Astrocyte (in vitro differentiated cells and primary cell): Measurements from ENCODE around the gene HOXA1.

Experiments
- EZH2 ChIP-seq: IDR thresholded peaks from 2 replicates; pipeline ENCODE4 v1.6.1; 2012; ENCODE audit warnings: mild to moderate bottlenecking, low read length, inconsistent platforms; ENCODE audit not compliant: insufficient read depth
- TF ChIP-seq, protein P1 (sequence below): IDR thresholded peaks from 2 replicates; pipeline ENCODE4 v1.5.1; 2011; ENCODE audit warnings: low read depth, mild to moderate bottlenecking, inconsistent platforms, low read length, moderate library complexity; ENCODE audit not compliant: insufficient read depth

DNA sequence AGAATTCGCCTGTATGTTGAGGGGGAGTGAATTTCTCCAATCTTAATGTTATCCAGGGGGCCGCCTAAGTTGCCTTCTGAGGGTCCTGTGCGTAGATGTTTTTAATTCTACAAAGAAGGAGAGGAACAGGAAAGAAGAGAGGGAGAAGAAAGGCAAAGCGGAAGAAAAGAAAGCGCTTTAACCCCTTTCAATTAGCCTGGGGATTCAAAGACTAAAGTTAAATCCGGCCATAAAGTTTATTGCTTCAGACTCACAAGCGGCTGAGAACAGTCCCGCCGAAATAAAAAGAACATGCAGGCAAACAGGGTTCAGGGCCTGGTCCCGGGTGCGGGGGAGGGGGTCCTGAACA, 43.2 kb upstream of the HOXA1 start:
- TF ChIP-seq, protein P1, sequence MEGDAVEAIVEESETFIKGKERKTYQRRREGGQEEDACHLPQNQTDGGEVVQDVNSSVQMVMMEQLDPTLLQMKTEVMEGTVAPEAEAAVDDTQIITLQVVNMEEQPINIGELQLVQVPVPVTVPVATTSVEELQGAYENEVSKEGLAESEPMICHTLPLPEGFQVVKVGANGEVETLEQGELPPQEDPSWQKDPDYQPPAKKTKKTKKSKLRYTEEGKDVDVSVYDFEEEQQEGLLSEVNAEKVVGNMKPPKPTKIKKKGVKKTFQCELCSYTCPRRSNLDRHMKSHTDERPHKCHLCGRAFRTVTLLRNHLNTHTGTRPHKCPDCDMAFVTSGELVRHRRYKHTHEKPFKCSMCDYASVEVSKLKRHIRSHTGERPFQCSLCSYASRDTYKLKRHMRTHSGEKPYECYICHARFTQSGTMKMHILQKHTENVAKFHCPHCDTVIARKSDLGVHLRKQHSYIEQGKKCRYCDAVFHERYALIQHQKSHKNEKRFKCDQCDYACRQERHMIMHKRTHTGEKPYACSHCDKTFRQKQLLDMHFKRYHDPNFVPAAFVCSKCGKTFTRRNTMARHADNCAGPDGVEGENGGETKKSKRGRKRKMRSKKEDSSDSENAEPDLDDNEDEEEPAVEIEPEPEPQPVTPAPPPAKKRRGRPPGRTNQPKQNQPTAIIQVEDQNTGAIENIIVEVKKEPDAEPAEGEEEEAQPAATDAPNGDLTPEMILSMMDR = no peak
- TF ChIP-seq EZH2 = no peak
